Trophoblast cell (in vitro differentiated cells and primary cell): Measurements from ENCODE around the gene DDX4.

ENCODE experiments used
- DNase-seq, 2 donors: peaks; one replicate each; pipeline ENCODE4 v3.0.0-alpha.2; 2016
- H2AFZ ChIP-seq: 2 replicates; pipeline ENCODE4 v1.6.1; 2013; ENCODE audit warnings: low read length, moderate library complexity, mild to moderate bottlenecking; ENCODE audit not compliant: insufficient read depth, poor library complexity
- H2AK5ac ChIP-seq: 2 replicates; pipeline ENCODE4 v1.6.1; 2013; ENCODE audit warnings: mild to moderate bottlenecking, low read length
- H2BK120ac ChIP-seq: 2 replicates; pipeline ENCODE4 v1.6.1; 2013; ENCODE audit warnings: low read length, mild to moderate bottlenecking, moderate library complexity; ENCODE audit not compliant: insufficient read depth, poor library complexity
- H2BK12ac ChIP-seq: 2 replicates; pipeline ENCODE4 v1.6.1; 2013; ENCODE audit warnings: mild to moderate bottlenecking, low read length, moderate library complexity
- H2BK5ac ChIP-seq: 2 replicates; pipeline ENCODE4 v1.6.1; 2013; ENCODE audit warnings: low read length, low read depth, moderate library complexity, mild to moderate bottlenecking; ENCODE audit not compliant: poor library complexity
- H3K14ac ChIP-seq: 2 replicates; pipeline ENCODE4 v1.6.1; 2013; ENCODE audit warnings: mild to moderate bottlenecking, low read length
- H3K18ac ChIP-seq: 2 replicates; pipeline ENCODE4 v1.6.1; 2013; ENCODE audit warnings: mild to moderate bottlenecking, low read length
- H3K23ac ChIP-seq: 2 replicates; pipeline ENCODE4 v1.6.1; 2013; ENCODE audit warnings: low read length
- H3K27ac ChIP-seq: 2 replicates; pipeline ENCODE4 v1.5.1; 2013; ENCODE audit warnings: low read depth, mild to moderate bottlenecking, inconsistent platforms, low read length, moderate library complexity
- H3K27me3 ChIP-seq: 2 replicates; pipeline ENCODE4 v1.6.1; 2013; ENCODE audit warnings: inconsistent platforms, mild to moderate bottlenecking, low read length, moderate library complexity; ENCODE audit not compliant: insufficient read depth
- H3K36me3 ChIP-seq, 2 experiments: 1 replicate in 1 of 2; 2 replicates in 1 of 2; pipeline ENCODE4 v1.6.1; 2013; ENCODE audit warnings: low read length in 2 of 2, mild to moderate bottlenecking in 2 of 2, moderate library complexity in 1 of 2; ENCODE audit not compliant: insufficient read depth in 2 of 2, control insufficient read depth in 1 of 2
- H3K4ac ChIP-seq: 2 replicates; pipeline ENCODE4 v1.6.1; 2013; ENCODE audit warnings: low read depth, mild to moderate bottlenecking, low read length, moderate library complexity
- H3K4me1 ChIP-seq, 2 experiments: 1 replicate in 1 of 2; 2 replicates in 1 of 2; pipeline ENCODE4 v1.6.1; 2013; ENCODE audit warnings: low read length in 2 of 2, mild to moderate bottlenecking in 2 of 2, moderate library complexity in 1 of 2; ENCODE audit not compliant: insufficient read depth in 2 of 2, control insufficient read depth in 1 of 2
- H3K4me2 ChIP-seq: 2 replicates; pipeline ENCODE4 v1.6.1; 2013; ENCODE audit warnings: inconsistent platforms, mild to moderate bottlenecking, low read length, moderate library complexity
- H3K4me3 ChIP-seq: 2 replicates; pipeline ENCODE4 v1.5.1; 2013; ENCODE audit warnings: mild to moderate bottlenecking, low read depth, low read length, inconsistent platforms
- H3K79me1 ChIP-seq: one replicate; pipeline ENCODE4 v1.6.1; 2013; ENCODE audit warnings: low read length
- H3K79me2 ChIP-seq: 2 replicates; pipeline ENCODE4 v1.6.1; 2013; ENCODE audit warnings: low read length, mild to moderate bottlenecking; ENCODE audit not compliant: control insufficient read depth, insufficient read depth, poor library complexity
- H3K9ac ChIP-seq: 2 replicates; pipeline ENCODE4 v1.6.1; 2013; ENCODE audit warnings: mild to moderate bottlenecking, low read length
- H3K9me3 ChIP-seq: 2 replicates; pipeline ENCODE4 v1.6.1; 2013; ENCODE audit warnings: low read depth, mild to moderate bottlenecking, control low read depth, inconsistent platforms, low read length; ENCODE audit not compliant: insufficient read depth
- H4K12ac ChIP-seq: 2 replicates; pipeline ENCODE4 v1.6.1; 2013; ENCODE audit warnings: low read depth, mild to moderate bottlenecking, low read length, moderate library complexity
- H4K8ac ChIP-seq: 2 replicates; pipeline ENCODE4 v1.6.1; 2013; ENCODE audit warnings: low read depth, mild to moderate bottlenecking, low read length, moderate library complexity
- H4K91ac ChIP-seq: one replicate; pipeline ENCODE4 v1.6.1; 2013; ENCODE audit warnings: low read depth, mild to moderate bottlenecking, low read length, moderate library complexity
- WGBS: extraction: QIAGEN DNeasy Blood & Tissue Kit; methylation state at CpG from one replicate; pipeline ENCODE4 v1.1.7; 2013; ENCODE audit warnings: missing lambda C conversion rate; ENCODE audit not compliant: insufficient read length, insufficient coverage; ENCODE audit errors: extremely low coverage; 5-methylcytosine and 5-hydroxymethylcytosine counted together

The DDX4 gene

GRCh38 chr5:55724281-55724680 is 13.6 kb upstream of the DDX4 start:
- no peak overlapping the region for H4K91ac ChIP-seq
- H2BK5ac ChIP-seq, result no peak overlapping the region
- WGBS, result no CpG with 5 or more reads among the region's 4 CpGs
- no peak overlapping the region for H2BK12ac ChIP-seq
- no peaks in the 10 kb centered on the region for H3K79me2 ChIP-seq
- H3K9me3 ChIP-seq, result no peaks in the 10 kb centered on the region
- H2AFZ ChIP-seq, result no peak overlapping the region
- H3K4me1 ChIP-seq, result no peaks in the 10 kb centered on the region
- H3K79me1 ChIP-seq, result no peaks in the 10 kb centered on the region
- no peaks in the 10 kb centered on the region for H3K27me3 ChIP-seq
- no peak overlapping the region for H3K4ac ChIP-seq
- no peak overlapping the region for H4K8ac ChIP-seq
- no peak overlapping the region for H3K27ac ChIP-seq
- no peak overlapping the region for H2AK5ac ChIP-seq
- no peak overlapping the region for H4K12ac ChIP-seq
- no peak overlapping the region for H3K14ac ChIP-seq
- no peak for DNase-seq
- H2BK120ac ChIP-seq, result no peak overlapping the region
- H3K18ac ChIP-seq, result no peak overlapping the region
- no peaks in the 10 kb centered on the region for H3K36me3 ChIP-seq
- H3K23ac ChIP-seq, result no peak overlapping the region
- H3K4me3 ChIP-seq, result no peak overlapping the region
- no peak overlapping the region for H3K4me2 ChIP-seq
- no peak overlapping the region for H3K9ac ChIP-seq

DNA sequence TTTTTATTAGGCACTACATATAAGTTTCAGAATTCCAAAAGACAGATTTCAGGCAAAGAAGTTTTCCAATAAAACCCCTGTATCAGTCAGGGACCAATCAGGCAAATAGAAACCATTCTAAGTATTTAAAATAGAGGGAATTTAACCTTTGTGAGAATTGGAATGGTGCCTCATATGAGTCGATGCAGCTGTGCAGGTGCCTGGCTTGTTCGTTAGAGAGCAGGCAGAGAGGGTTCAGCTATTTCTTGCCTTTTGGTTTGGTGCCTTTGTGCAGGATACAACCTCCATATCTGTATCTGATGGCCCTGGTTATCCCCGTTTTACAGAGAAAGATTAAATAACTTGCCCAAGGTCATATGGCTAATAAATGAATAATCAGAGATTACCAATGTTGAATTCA is 6.0 kb upstream of the DDX4 start:
- Histone ChIP-seq H3K79me1 (no peaks in the 10 kb centered on the region), H3K18ac (no peak overlapping the region), H3K4me2 (no peak overlapping the region), H3K14ac (no peak overlapping the region), H2BK120ac (no peak overlapping the region), H3K23ac (no peak overlapping the region), H3K79me2 (no peaks in the 10 kb centered on the region), H4K91ac (no peak overlapping the region), H2BK12ac (no peak overlapping the region), H2BK5ac (no peak overlapping the region), H3K27ac (no peak overlapping the region), H3K4me3 (no peak overlapping the region), H3K9ac (no peak overlapping the region), H4K8ac (no peak overlapping the region), H4K12ac (no peak overlapping the region), H3K4ac (no peak overlapping the region), H3K36me3 (no peaks in the 10 kb centered on the region), H3K4me1 (no peaks in the 10 kb centered on the region), H2AFZ (no peak overlapping the region), H2AK5ac (no peak overlapping the region), H3K27me3 (no peaks in the 10 kb centered on the region), H3K9me3 (no peaks in the 10 kb centered on the region)
- no peak for DNase-seq
- WGBS, result no CpG with 5 or more reads among the region's 3 CpGs

- Histone ChIP-seq H3K18ac (no peak overlapping the region), H4K8ac (no peak overlapping the region), H2BK5ac (no peak overlapping the region), H3K4ac (no peak overlapping the region), H3K23ac (no peak overlapping the region), H3K79me2 (no peaks in the 10 kb centered on the region), H3K14ac (no peak overlapping the region), H2BK12ac (no peak overlapping the region), H2BK120ac (no peak overlapping the region), H3K27ac (no peak overlapping the region), H3K36me3 (no peaks in the 10 kb centered on the region), H3K9me3 (no peaks in the 10 kb centered on the region), H3K79me1 (no peaks in the 10 kb centered on the region), H4K91ac (no peak overlapping the region), H3K4me1 (no peaks in the 10 kb centered on the region), H3K4me3 (no peak overlapping the region), H2AFZ (no peak overlapping the region), H3K27me3 (no peaks in the 10 kb centered on the region), H3K4me2 (no peak overlapping the region), H4K12ac (no peak overlapping the region), H2AK5ac (no peak overlapping the region), H3K9ac (no peak overlapping the region)
- DNase-seq, result no peak
Observed at GRCh38 chr5:55732585-55732984, 5.3 kb upstream of the DDX4 start.

DNA sequence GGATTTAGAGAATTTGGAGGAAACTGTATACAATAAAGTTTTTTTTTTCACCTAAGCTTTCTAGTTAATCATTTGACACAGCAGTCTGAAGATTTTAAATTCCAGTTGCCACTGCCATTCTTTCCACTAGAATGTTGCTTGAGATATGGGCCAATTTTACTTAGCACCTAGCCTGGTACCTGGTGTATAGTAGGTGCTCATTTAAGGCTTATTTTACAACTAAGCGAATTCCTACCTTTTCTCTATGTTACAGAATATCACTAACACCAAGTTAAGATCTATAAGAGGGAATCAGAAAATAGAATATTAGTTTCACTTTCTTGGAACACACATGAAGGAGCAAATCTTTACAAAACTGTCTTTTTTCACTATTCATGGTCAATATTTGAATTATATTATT is 3.2 kb upstream of the DDX4 start:
- Histone ChIP-seq H3K27ac (no peak overlapping the region), H2BK120ac (no peak overlapping the region), H3K18ac (no peak overlapping the region), H4K12ac (no peak overlapping the region), H3K36me3 (no peaks in the 10 kb centered on the region), H3K79me2 (no peaks in the 10 kb centered on the region), H3K14ac (no peak overlapping the region), H2BK12ac (no peak overlapping the region), H2AK5ac (no peak overlapping the region), H3K79me1 (no peaks in the 10 kb centered on the region), H3K23ac (no peak overlapping the region), H4K8ac (no peak overlapping the region), H2BK5ac (no peak overlapping the region), H4K91ac (no peak overlapping the region), H3K9me3 (no peaks in the 10 kb centered on the region), H3K4me3 (no peak overlapping the region), H2AFZ (no peak overlapping the region), H3K27me3 (no peaks in the 10 kb centered on the region), H3K4me2 (no peak overlapping the region), H3K4me1 (no peaks in the 10 kb centered on the region), H3K4ac (no peak overlapping the region), H3K9ac (no peak overlapping the region)
- peak in 1 of 2 donors; percentile 13 for DNase-seq
- no CpG with 5 or more reads among the region's 1 CpG for WGBS

DNA sequence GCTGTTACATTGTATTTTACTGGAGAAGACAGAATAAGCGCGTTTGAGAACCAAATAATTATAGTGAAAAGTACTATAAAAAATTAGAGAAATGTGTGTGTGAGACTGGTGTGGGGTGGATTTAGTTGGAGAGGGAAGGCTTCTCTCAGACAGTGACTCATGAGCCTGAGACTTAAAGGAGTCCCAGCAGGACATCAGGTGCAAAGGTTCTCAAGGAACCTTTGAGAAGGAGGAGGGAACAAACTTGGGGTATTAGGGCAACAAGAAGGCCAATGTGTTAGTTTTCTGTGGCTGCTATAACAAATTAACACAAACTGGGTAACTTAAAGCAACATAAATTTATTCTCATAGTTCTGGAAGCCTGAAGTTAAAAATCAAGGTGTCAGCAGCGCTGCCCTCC is 4.9 kb downstream of the DDX4 start:
- Histone ChIP-seq H4K8ac (no peak overlapping the region), H3K79me1 (no peaks in the 10 kb centered on the region), H3K18ac (no peak overlapping the region), H3K4me1 (no peaks in the 10 kb centered on the region), H2BK120ac (no peak overlapping the region), H3K79me2 (no peaks in the 10 kb centered on the region), H3K4me2 (no peak overlapping the region), H3K9me3 (no peaks in the 10 kb centered on the region), H3K27me3 (no peaks in the 10 kb centered on the region), H2BK12ac (no peak overlapping the region), H3K4me3 (no peak overlapping the region), H2BK5ac (no peak overlapping the region), H3K4ac (no peak overlapping the region), H3K27ac (no peak overlapping the region), H3K36me3 (no peaks in the 10 kb centered on the region), H3K23ac (no peak overlapping the region), H3K9ac (no peak overlapping the region), H4K91ac (no peak overlapping the region), H2AK5ac (no peak overlapping the region), H4K12ac (no peak overlapping the region), H3K14ac (no peak overlapping the region), H2AFZ (no peak overlapping the region)
- WGBS, result no CpG with 5 or more reads among the region's 3 CpGs
- DNase-seq, result no peak
